CD4-positive, alpha-beta T cell treated with Interleukin-4 for 4 hours (primary cell): ENCODE data around the gene LPGAT1.
A peak's percentile ranks its signal among the peaks of the same experiment; 100 is the strongest.
"Not testable (repeated sequence)": the region's sequence is repeated elsewhere in the genome, so short reads cannot be mapped to it uniquely, and the experiment has no call there.

ENCODE experiments used
- DNase-seq: peaks from one replicate; pipeline ENCODE4 v3.0.0-alpha.2; 2020

Gene LPGAT1

GRCh38 chr1:211731456-211732292, 98.9 kb downstream of the LPGAT1 start:
- no peak for DNase-seq

- DNase-seq: no peak
These were observed 100.2 kb downstream of the LPGAT1 start for GRCh38 chr1:211730347-211730746.

DNA sequence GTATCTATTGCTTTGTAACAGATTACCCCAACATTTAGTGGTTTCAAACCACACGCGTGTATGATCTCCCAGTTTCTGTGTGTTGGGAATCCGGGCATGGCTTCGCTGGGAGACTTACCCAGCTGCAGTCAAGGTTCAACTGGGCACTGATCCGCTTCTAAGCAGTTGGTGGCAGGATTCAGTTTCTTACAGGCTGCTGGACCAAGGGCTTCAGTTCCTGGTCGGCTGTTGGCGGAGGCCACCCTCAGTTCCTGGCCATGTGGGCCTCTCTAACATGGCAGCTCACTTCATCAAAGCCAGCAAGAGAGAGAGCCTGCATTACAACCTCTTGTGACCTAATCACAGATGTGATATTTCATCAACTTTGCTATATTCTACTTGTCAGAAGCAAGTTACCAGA, 101.3 kb downstream of the LPGAT1 start:
- no peak for DNase-seq

DNA sequence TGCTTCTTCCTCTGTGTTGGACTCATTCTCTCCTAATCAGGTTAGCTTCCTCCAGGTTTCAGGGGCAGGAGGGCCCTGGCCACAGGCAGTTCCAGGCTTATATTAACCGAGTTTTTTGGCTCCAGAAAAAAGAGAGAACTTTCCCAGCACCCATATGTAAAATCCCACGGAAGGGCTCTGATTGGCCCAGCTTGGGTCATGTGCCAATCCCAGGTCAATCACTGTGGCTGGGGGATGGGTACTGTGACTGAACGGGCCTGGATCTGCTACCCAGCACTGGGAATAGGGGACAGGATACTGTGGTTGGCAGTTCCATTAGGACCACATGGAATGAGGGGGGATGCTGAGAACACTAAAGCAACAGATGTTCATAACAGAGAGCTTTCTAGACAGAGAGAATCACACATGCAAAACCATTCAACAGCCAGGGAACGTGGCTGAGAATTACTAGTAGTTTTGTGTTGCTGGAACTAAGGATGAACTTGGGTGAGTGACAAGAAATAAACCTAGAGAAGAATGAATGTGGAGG, 104.0 kb downstream of the LPGAT1 start:
- no peak for DNase-seq

DNA sequence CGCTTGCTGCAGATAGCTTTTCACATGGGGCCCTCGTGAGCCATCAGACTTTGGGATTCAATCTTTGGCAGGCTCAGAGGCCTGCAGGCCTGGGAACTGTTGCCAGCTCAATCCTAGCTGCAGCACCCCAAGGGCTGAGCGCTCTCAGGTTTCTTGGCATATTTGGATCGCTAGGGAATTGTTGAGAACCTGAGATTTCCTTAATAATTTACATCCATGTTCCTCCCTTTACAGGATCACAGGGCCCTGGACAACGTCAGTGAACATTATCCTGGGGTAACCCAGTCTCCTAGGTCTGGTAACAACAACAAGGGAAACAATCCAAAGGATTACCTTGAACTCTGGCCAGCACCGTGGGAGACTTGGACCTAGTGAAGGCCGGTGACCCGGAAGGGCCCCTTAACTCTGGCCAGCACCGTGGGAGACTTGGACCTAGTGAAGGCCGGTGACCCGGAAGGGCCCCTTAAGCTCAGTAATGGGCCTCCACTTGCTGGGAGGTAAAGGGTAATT, 105.8 kb downstream of the LPGAT1 start:
- no peak for DNase-seq

GRCh38 chr1:211723273-211723672, 107.3 kb downstream of the LPGAT1 start:
- no peak for DNase-seq

DNA sequence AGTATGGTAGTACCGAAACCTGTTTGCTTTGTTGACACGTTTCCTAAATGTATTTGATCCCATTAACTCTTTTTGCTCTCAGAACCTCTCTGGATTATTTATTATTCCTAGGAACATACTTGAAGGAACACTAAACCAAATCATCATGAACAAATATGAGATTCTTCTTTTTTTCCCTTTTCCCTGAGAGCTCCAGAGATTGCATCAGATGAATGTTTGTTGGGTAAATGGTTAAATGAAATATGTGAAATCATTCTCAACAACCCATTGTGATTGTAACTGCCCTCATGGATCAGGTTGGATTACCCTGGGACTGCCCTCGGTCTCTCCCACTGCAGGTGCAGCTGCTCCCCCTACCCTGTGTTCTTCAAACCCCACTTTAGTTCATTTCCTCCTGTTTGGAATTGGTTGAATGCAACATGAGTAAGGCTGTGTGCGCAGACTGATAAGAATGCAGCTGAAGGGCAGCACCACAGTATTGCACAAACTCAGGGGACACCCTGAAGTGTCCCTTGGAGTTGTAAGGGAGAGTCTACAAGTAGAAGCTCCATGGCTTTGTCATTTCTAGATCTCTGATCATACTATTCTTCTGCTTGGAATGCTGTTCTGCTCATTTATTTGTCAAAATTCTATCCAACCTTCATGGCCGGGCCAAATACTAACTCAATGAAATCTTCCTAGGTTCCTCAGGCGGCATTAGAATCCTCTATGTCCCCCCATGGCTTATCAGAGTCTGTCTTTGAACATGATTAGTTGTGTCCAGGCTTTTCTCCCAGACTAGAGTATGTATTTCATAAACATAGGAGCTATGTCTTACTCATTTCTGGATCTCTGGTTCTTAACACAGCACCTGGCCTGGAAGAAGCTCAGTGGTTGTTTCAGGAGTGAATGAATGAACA, 108.0 kb downstream of the LPGAT1 start:
- DNase-seq: no peak

- not testable (repeated sequence) for DNase-seq
These were observed 114.0 kb downstream of the LPGAT1 start for GRCh38 chr1:211716555-211716954.

GRCh38 chr1:211715971-211716370, 114.6 kb downstream of the LPGAT1 start:
- DNase-seq: no peak

DNA sequence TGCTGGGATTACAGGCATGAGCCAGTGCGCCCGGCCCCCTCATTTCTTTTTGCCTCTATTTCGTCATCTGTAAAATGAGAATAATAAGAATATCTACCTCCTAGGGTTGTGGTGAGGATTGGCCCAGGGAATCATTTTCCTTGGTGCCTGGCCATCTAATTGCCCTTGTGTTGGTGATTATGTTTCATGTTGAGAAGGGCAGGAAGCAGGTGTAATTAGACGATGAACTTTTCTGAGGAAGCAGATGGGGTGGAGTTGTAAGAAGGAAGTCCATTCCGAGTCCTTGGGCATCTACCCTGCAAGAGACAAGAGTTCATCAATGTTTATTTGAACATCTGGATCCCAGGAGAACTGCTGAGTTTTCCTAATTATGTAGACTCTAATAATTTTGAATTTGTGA, 116.4 kb downstream of the LPGAT1 start:
- DNase-seq: no peak

DNA sequence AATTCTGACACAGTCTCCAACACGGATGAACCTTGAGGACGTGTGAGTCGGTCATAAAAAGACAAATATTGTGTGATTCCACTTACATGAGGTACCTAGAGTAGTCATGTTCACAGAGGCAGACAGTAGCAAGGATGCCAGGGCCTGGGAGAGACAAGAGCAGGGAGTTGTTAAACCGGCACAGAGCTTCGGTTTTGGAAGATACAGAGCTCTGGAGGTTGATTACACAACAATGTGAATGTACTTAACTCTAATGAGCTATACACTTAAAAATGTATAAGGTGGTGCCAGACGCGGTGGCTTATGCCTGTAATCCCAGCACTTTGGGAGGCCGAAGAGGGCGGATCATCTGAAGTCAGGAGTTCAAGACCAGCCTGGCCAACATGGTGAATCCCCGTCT, 117.3 kb downstream of the LPGAT1 start:
- DNase-seq: no peak

DNA sequence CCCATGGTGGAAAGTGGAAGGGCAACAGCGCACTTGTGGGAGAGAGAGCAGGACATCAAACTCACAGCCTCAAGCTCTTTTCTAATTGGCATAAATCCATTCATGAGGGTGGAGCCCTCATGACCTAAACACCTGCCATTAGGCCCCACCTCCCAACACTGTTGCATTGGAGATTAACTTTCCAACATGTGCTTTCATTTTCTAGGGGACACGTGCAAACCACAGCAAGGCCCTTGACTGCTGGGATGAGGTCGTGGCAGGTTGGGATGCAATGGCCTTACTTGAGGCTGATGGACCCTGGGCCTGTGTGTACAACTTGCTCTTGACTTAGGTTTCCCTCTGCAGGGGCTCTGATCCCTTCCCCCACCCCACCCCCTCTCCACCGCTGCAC, 119.3 kb downstream of the LPGAT1 start:
- no peak for DNase-seq

- DNase-seq: no peak
These were observed 119.8 kb downstream of the LPGAT1 start for GRCh38 chr1:211710566-211711314.

DNA sequence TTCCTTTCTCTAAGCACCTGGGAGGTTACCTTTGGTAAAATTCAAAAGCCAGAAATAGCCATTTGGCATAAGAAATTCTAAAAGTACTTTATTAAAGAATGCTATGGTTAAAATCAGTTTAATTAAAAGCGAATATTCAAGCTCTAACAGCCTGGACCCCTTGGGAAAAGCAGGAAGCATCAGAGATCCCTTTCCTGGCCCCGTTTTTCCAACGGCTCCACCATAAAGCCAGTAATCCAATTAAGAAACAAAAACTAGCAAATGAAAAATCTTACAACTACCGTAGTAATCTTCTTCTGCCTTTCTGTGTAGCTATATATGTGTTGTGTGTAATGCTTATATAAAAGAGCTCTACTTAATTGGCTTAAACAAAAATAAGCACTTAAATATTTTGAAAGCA, 121.6 kb downstream of the LPGAT1 start:
- DNase-seq: no peak

DNA sequence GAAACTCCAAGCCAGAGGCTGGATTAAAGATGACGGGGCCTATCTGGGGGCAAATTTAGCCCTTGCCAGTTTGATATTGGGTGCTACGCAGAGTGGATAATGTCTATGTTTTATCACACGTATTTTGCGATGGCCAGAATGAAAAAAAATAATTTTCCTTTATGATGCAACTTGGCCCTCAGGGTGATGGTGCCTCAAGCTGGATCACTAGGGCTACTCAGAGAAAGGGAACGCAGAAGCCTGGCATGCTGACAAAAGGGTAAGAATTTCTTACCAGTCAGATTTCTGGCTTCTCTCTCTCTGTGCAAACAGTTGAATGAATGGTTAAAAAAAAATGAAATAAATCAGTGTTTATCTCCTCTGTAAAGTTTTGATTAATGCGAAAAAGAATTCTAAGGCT, 122.6 kb downstream of the LPGAT1 start:
- DNase-seq: no peak

DNA sequence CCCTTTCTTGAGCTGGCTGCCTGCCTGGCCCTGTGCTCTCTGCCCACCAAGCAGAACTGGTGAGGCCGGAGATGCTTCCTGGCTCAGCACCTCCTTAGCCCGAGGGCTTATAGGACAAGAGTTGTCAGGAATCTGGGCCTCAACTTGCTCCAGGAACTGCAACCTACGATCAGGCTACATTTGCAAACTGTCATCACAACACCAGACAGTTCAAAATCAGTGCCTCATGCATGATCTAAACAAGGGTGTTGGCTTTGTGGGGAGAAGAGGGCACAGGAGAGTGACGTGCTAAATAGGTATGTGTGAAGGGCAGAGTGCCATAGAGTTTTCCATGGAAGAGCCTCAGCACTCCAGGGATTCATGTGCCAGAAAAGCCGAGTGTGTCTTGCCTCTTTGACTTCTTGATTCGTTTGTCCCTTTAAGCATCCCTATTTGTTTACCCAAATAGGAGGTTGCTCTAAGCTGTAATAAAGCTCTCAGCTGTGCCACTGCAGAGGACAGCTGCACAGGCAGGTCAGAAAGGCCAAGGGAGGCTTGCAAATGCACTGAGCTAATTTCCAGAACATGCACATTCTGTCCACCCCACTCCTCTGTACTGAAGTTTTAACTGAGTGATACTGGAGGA, 125.0 kb downstream of the LPGAT1 start:
- no peak for DNase-seq

DNA sequence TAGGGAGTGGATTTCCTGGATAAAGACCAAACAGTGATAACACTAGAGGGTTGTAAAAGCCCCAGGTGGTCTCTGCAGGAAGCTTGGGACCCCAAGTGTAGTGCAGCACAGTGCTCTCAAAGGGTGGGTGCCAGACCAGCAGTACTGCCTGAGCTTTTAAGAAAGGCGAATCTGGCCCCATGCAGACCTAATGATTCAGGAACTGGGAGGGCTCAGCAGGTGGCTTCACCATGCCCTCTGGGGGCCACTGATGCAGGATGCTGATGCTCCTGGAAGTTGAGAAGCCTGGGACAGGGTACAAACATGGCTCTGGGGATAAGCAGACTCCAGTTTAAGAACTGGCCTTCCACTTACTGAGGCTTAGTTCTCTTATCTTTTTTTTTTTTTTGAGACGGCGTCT, 126.0 kb downstream of the LPGAT1 start:
- DNase-seq: no peak

- no peak for DNase-seq
These were observed 126.6 kb downstream of the LPGAT1 start for GRCh38 chr1:211703812-211704537.

- no peak for DNase-seq
These were observed 128.8 kb downstream of the LPGAT1 start for GRCh38 chr1:211701733-211702132.

DNA sequence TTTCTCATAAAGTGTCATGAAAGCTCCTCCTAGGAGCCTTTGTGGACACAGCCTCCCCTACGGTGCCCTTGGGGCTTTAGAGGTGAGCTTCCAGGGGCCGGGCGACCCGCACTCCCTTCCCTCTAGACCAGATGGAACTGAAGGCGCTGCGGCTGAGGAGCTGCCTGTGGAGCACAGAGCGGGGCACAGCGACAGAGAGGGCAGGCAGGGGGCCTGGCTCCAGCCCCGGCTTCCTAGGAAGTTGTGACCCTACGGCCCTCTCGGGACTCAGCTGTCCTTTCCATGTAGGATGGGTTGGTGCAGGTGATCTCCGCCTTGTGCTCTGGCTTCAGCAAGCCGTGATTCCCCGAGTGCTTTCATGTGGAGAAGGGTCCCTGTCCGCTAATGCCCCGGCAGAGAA, 131.5 kb downstream of the LPGAT1 start:
- DNase-seq: no peak

GRCh38 chr1:211698161-211699026, 132.2 kb downstream of the LPGAT1 start:
- DNase-seq: peak; percentile 73
